ENCODE results near the gene OSBPL3. TPM values are rescaled to one million over a fixed set of nuclear protein-coding genes. Genes with fewer than 3 reads are reported as not detected.

OSBPL3 gene
- total RNA-seq, 1 experiment from 2014 or later = 45.1 TPM

- no TSS peak for BruUV-seq (replicated peaks)
- intact Hi-C loops (cut with micrococcal nuclease; ENCODE audit: unreplicated experiment) = no loop called here
- H3K27me3 Mint-ChIP-seq (ENCODE audit: insufficient read depth, unreplicated experiment) = no peaks in the 10 kb centered on the region
- DNase-seq = no peak
- H3K4me3 Mint-ChIP-seq (ENCODE audit: unreplicated experiment) = no peak overlapping the region
- H3K9me3 Mint-ChIP-seq (ENCODE audit: unreplicated experiment) = no peaks in the 10 kb centered on the region
- no peak overlapping the region for H3K4me3 ChIP-seq (ENCODE audit: low read depth, low read length)
- no peaks in the 10 kb centered on the region for H3K36me3 ChIP-seq (ENCODE audit: control insufficient read depth, insufficient read depth, low read length)
- no peak for TF ChIP-seq CTCF (IDR thresholded peaks at IDR 0.05; ENCODE audit: insufficient read depth in 1 of 2, low read depth in 1 of 2, low read length in 1 of 2, severe bottlenecking in 1 of 2, unreplicated experiment in 1 of 2)
- H3K9me3 ChIP-seq = no peaks in the 10 kb centered on the region
- H3K4me1 ChIP-seq = no peaks in the 10 kb centered on the region
- CTCF ChIA-PET = no interaction called here
- no peaks in the 10 kb centered on the region for H3K27me3 ChIP-seq (replicated peaks; ENCODE audit: control insufficient read depth, insufficient read depth, low read length)
- H3K27ac Mint-ChIP-seq (ENCODE audit: unreplicated experiment) = no peak overlapping the region
- H3K36me3 Mint-ChIP-seq (ENCODE audit: insufficient read depth, unreplicated experiment) = no peaks in the 10 kb centered on the region
- peaks cover 5% of the 10 kb centered on the region for H3K4me1 Mint-ChIP-seq (ENCODE audit: low read depth, unreplicated experiment)
- POLR2A ChIA-PET = no interaction called here
These were observed 216.0 kb downstream of the OSBPL3 start for GRCh38 chr7:24764011-24764410.

- no TSS peak for BruUV-seq (replicated peaks)
- intact Hi-C loops (cut with micrococcal nuclease; ENCODE audit: unreplicated experiment) = no loop called here
- H3K27me3 Mint-ChIP-seq (ENCODE audit: insufficient read depth, unreplicated experiment) = no peaks in the 10 kb centered on the region
These were observed 216.6 kb downstream of the OSBPL3 start for GRCh38 chr7:24763303-24763901.

GRCh38 chr7:24762771-24763170 is 217.2 kb downstream of the OSBPL3 start:
- no peaks in the 10 kb centered on the region for H3K27me3 Mint-ChIP-seq (ENCODE audit: insufficient read depth, unreplicated experiment)
- no peaks in the 10 kb centered on the region for H3K36me3 ChIP-seq (ENCODE audit: control insufficient read depth, insufficient read depth, low read length)
- H3K4me3 Mint-ChIP-seq (ENCODE audit: unreplicated experiment) = no peak overlapping the region
- no peak overlapping the region for H3K27ac Mint-ChIP-seq (ENCODE audit: unreplicated experiment)
- no peak overlapping the region for H3K4me3 ChIP-seq (ENCODE audit: low read depth, low read length)
- POLR2A ChIA-PET = no interaction called here
- CTCF ChIA-PET = no interaction called here
- intact Hi-C loops (cut with micrococcal nuclease; ENCODE audit: unreplicated experiment) = no loop called here
- H3K9me3 ChIP-seq = no peaks in the 10 kb centered on the region
- no peaks in the 10 kb centered on the region for H3K9me3 Mint-ChIP-seq (ENCODE audit: unreplicated experiment)
- DNase-seq = no peak
- H3K4me1 ChIP-seq = no peaks in the 10 kb centered on the region
- no peaks in the 10 kb centered on the region for H3K27me3 ChIP-seq (replicated peaks; ENCODE audit: control insufficient read depth, insufficient read depth, low read length)
- no peaks in the 10 kb centered on the region for H3K36me3 Mint-ChIP-seq (ENCODE audit: insufficient read depth, unreplicated experiment)
- no TSS peak for BruUV-seq (replicated peaks)
- peaks cover 5% of the 10 kb centered on the region for H3K4me1 Mint-ChIP-seq (ENCODE audit: low read depth, unreplicated experiment)
- TF ChIP-seq CTCF (IDR thresholded peaks at IDR 0.05; ENCODE audit: insufficient read depth in 1 of 2, low read depth in 1 of 2, low read length in 1 of 2, severe bottlenecking in 1 of 2, unreplicated experiment in 1 of 2) = no peak

More at GRCh38 chr7:24763303-24763901, 216.6 kb downstream of the OSBPL3 start:
- no peaks in the 10 kb centered on the region for H3K27me3 ChIP-seq (replicated peaks; ENCODE audit: control insufficient read depth, insufficient read depth, low read length)
- TF ChIP-seq CTCF (IDR thresholded peaks at IDR 0.05; ENCODE audit: insufficient read depth in 1 of 2, low read depth in 1 of 2, low read length in 1 of 2, severe bottlenecking in 1 of 2, unreplicated experiment in 1 of 2) = no peak
- no peak overlapping the region for H3K4me3 Mint-ChIP-seq (ENCODE audit: unreplicated experiment)
- ChIA-PET CTCF (no interaction called here), POLR2A (no interaction called here)
- no peaks in the 10 kb centered on the region for H3K9me3 ChIP-seq
- H3K36me3 ChIP-seq (ENCODE audit: control insufficient read depth, insufficient read depth, low read length) = no peaks in the 10 kb centered on the region
- H3K27ac Mint-ChIP-seq (ENCODE audit: unreplicated experiment) = no peak overlapping the region
- no peak overlapping the region for H3K4me3 ChIP-seq (ENCODE audit: low read depth, low read length)
- DNase-seq = no peak
- H3K9me3 Mint-ChIP-seq (ENCODE audit: unreplicated experiment) = no peaks in the 10 kb centered on the region
- no peaks in the 10 kb centered on the region for H3K36me3 Mint-ChIP-seq (ENCODE audit: insufficient read depth, unreplicated experiment)
- no peaks in the 10 kb centered on the region for H3K4me1 ChIP-seq
- H3K4me1 Mint-ChIP-seq (ENCODE audit: low read depth, unreplicated experiment) = peaks cover 5% of the 10 kb centered on the region
